Astrocyte of the spinal cord (primary cell): ENCODE results near the gene UCMA.

ENCODE experiments used
- DNase-seq: peaks from one replicate; pipeline ENCODE4 v3.0.0; 2011; ENCODE audit warnings: low read depth, low spot score
- H3K4me3 ChIP-seq: 2 replicates; pipeline ENCODE4 v1.5.1; 2011; ENCODE audit warnings: low read depth, mild to moderate bottlenecking, low read length, moderate library complexity
- in situ Hi-C: cut with HindIII; loops from 2 replicates; pipeline ENCODE4 v1.10.0; 2017; ENCODE audit warnings: low sequenced_read_pairs
- TF ChIP-seq, protein P1 (sequence below): IDR thresholded peaks from 2 replicates; pipeline ENCODE4 v1.5.1; 2012; ENCODE audit warnings: low read depth, mild to moderate bottlenecking, low read length, inconsistent platforms

The UCMA gene

GRCh38 chr10:13233358-13233757, 816 bp downstream of the UCMA start:
- in situ Hi-C loops: no loop called here
- no peak for DNase-seq
- no peak overlapping the region for H3K4me3 ChIP-seq
- TF ChIP-seq, protein P1, sequence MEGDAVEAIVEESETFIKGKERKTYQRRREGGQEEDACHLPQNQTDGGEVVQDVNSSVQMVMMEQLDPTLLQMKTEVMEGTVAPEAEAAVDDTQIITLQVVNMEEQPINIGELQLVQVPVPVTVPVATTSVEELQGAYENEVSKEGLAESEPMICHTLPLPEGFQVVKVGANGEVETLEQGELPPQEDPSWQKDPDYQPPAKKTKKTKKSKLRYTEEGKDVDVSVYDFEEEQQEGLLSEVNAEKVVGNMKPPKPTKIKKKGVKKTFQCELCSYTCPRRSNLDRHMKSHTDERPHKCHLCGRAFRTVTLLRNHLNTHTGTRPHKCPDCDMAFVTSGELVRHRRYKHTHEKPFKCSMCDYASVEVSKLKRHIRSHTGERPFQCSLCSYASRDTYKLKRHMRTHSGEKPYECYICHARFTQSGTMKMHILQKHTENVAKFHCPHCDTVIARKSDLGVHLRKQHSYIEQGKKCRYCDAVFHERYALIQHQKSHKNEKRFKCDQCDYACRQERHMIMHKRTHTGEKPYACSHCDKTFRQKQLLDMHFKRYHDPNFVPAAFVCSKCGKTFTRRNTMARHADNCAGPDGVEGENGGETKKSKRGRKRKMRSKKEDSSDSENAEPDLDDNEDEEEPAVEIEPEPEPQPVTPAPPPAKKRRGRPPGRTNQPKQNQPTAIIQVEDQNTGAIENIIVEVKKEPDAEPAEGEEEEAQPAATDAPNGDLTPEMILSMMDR: no peak

DNA sequence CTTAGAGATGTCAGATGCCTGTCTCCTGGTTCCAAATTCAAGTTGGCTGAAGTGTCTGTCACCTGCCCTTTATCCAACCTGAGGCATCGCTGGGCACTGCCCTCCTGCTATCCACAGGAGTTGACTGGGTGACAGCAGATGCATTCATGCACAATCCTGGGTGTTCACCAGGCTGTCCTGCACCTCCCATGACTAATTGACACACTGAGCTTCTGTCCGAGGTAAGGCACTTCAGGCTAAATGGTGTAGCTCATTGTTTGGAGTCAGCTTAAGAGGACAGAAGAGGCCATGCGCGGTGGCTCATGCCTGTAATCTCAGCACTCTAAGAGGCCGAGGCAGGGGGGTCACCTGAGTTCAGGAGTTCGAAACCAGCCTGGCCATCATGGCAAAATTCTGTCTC, 2.4 kb downstream of the UCMA start:
- TF ChIP-seq, protein P1: no peak
- no peak for DNase-seq
- no peak overlapping the region for H3K4me3 ChIP-seq
- in situ Hi-C loops: no loop called here

DNA sequence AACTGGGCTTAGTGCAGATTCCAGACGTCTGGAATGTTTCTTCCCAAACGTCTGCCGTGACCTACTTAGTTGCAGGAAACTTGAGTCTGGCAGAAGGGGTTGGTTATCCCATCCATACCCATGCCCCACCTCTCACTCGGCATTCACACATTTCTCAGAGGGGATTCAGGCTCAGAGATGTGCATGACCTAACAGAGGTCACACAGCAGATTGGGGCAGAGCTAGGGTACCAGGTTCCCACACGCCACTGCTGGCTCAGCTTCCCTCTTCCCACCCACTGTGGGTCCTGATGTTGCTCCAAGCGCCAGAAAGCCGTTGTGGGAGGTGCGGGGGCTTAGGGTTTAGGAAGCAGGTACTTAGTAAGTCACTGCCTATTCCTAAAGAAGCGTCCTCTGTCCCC, 3.0 kb downstream of the UCMA start:
- in situ Hi-C loops: no loop called here
- no peak for DNase-seq
- TF ChIP-seq, protein P1: no peak
- no peak overlapping the region for H3K4me3 ChIP-seq

DNA sequence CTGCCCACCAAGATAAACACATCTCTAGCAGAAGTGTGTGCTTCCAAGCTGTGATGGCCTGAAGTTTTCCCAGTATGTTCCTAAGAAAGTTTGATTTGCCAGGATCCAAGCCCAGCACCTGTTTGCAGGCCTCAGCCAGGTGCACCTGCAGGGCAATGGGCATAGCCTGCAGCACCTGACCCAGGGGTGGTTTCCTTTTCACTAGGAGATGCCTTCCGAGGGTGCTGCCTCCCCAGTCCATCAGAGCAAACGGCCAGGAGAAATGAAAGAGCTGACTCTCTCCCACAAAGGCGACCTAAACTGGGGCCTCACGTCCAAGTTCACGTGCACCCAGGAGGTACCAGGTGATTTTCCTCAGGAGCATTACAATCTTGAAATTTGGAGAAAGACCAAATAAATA, 7.1 kb downstream of the UCMA start:
- DNase-seq: no peak
- in situ Hi-C loops: no loop called here
- no peak overlapping the region for H3K4me3 ChIP-seq
- TF ChIP-seq, protein P1: no peak

DNA sequence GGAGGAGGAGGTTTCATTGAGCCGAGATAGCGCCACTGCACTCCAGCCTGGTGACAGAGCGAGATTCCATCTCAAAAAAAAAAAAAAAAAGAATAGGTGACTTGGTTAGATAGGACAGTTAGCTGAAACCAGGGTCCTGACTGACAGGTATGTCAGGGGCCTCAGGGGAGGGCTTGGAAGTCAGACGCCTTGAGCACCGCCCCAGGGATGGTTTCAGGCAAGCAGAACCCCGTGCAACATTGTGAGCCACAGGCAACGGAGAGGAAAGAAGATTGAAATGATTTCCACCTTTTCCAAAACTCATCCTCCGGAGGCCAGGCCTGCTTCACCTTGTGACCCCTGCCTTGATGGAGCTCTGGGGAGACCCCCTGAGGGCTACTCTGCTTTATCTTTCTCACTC, 8.6 kb downstream of the UCMA start:
- in situ Hi-C loops: no loop called here
- DNase-seq: no peak
- no peak overlapping the region for H3K4me3 ChIP-seq
- TF ChIP-seq, protein P1: no peak

GRCh38 chr10:13224210-13224995, 9.8 kb downstream of the UCMA start:
- TF ChIP-seq, protein P1: no peak
- no peak for DNase-seq
- no peak overlapping the region for H3K4me3 ChIP-seq
- in situ Hi-C loops: no loop called here
